GM19023 (cell line): ENCODE results near the gene TEX53.

Source experiments
- ATAC-seq: cut with Tn5 transposase; IDR thresholded peaks from one replicate; pipeline ENCODE4 v1.9.1; 2021; ENCODE audit warnings: mild to moderate bottlenecking, moderate library complexity; ENCODE audit not compliant: unreplicated experiment

The TEX53 gene

GRCh38 chr9:114657705-114658104 lies at the start of gene TEX53:
TEX53 (minus strand) TSS chr9:114657805; CDS start chr9:114657774, 31 bp downstream.
- no peak for ATAC-seq

- no peak for ATAC-seq
Measured at GRCh38 chr9:114706711-114707110, 49.1 kb upstream of the TEX53 start.

GRCh38 chr9:114701988-114702387 lies 44.4 kb upstream of the TEX53 start:
- ATAC-seq: no peak

- ATAC-seq: no peak
Measured at GRCh38 chr9:114697951-114698351, 40.3 kb upstream of the TEX53 start.

- peak; percentile 71 for ATAC-seq
Measured at GRCh38 chr9:114696814-114697544, 39.4 kb upstream of the TEX53 start.

GRCh38 chr9:114695948-114696347 lies 38.3 kb upstream of the TEX53 start:
- ATAC-seq: no peak

- ATAC-seq: no peak
Measured at GRCh38 chr9:114694719-114695269, 37.2 kb upstream of the TEX53 start.

- ATAC-seq: no peak
Measured at GRCh38 chr9:114694146-114694545, 36.5 kb upstream of the TEX53 start.

- no peak for ATAC-seq
Measured at GRCh38 chr9:114693248-114693855, 35.7 kb upstream of the TEX53 start.

GRCh38 chr9:114691956-114692295 lies 34.3 kb upstream of the TEX53 start:
- no peak for ATAC-seq

GRCh38 chr9:114691046-114691955 lies 33.7 kb upstream of the TEX53 start:
- peak; percentile 51 for ATAC-seq

- no peak for ATAC-seq
Measured at GRCh38 chr9:114690308-114690707, 32.7 kb upstream of the TEX53 start.

GRCh38 chr9:114689813-114690212 lies 32.2 kb upstream of the TEX53 start:
- ATAC-seq: no peak

- no peak for ATAC-seq
Measured at GRCh38 chr9:114688909-114689610, 31.5 kb upstream of the TEX53 start.

- ATAC-seq: no peak
Measured at GRCh38 chr9:114688379-114688778, 30.8 kb upstream of the TEX53 start.

GRCh38 chr9:114687034-114687433 lies 29.4 kb upstream of the TEX53 start:
- ATAC-seq: no peak

- ATAC-seq: no peak
Measured at GRCh38 chr9:114685951-114686350, 28.3 kb upstream of the TEX53 start.

GRCh38 chr9:114684036-114684435 lies 26.4 kb upstream of the TEX53 start:
- ATAC-seq: no peak

GRCh38 chr9:114682846-114683245 lies 25.2 kb upstream of the TEX53 start:
- no peak for ATAC-seq

- peak; percentile 80 for ATAC-seq
Measured at GRCh38 chr9:114681594-114682332, 24.2 kb upstream of the TEX53 start, which contains the start of gene TEX48. TEX48 (minus strand) TSS chr9:114682192; CDS start chr9:114671723, 10,469 bp downstream.
